Uterus (tissue), 2 donors: ENCODE results near the gene COL27A1.

Experiments used
- POLR2A ChIP-seq, 2 donors: fragments of 450-650 bp; IDR thresholded peaks; one replicate each; pipeline ENCODE4 v1.6.1; 2016; ENCODE audit warnings: antibody characterized with exemption in 2 of 2, mild to moderate bottlenecking in 1 of 2, moderate library complexity in 1 of 2
- TF ChIP-seq, protein P1 (sequence below), 4 experiments: fragments of 200-600 bp in 2 of 4; fragments of 450-650 bp in 2 of 4; sonication (generic) in 2 of 4; IDR thresholded peaks; one replicate each; pipeline ENCODE4 v1.5.1; 2016 to 2019; ENCODE audit warnings: antibody characterized with exemption in 4 of 4, mild to moderate bottlenecking in 2 of 4, moderate library complexity in 1 of 4

DNA sequence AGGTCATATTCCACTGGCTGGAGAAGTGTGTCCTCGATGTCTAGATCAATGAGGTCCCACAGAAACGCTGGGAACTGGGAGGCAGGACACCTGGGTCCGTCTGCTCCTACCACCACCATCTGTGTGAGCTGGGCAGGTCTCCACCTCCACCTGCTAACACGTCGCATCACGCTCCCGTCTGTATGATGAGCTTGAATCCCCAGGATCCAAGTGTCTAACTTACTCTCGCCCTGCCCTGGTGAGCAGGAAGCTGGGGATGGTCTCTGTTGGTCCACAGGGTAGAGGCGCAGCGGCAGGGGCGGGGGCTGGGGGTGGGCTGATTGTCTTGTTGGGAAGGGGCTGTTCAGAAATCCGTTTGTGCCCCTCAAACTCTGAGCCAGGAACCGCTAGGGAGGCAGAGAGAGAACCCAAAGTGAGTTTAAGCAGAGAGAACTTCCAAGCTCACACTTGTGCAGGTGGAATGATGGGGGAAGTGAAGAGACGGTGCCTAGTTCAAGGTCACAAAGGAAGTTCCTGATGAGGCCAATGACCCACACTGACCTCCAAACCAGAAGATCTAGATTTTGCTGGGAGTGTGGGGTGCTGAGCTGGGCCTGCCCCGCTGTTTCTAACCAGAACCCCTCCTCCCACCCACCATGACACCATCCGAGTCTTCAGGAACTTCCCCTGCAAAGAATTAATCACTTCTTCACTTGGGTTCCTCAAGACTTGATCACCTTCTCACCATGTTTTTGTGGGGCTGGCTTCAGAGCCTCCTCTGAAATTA, 195.5 kb downstream of the COL27A1 start:
- TF ChIP-seq, protein P1, sequence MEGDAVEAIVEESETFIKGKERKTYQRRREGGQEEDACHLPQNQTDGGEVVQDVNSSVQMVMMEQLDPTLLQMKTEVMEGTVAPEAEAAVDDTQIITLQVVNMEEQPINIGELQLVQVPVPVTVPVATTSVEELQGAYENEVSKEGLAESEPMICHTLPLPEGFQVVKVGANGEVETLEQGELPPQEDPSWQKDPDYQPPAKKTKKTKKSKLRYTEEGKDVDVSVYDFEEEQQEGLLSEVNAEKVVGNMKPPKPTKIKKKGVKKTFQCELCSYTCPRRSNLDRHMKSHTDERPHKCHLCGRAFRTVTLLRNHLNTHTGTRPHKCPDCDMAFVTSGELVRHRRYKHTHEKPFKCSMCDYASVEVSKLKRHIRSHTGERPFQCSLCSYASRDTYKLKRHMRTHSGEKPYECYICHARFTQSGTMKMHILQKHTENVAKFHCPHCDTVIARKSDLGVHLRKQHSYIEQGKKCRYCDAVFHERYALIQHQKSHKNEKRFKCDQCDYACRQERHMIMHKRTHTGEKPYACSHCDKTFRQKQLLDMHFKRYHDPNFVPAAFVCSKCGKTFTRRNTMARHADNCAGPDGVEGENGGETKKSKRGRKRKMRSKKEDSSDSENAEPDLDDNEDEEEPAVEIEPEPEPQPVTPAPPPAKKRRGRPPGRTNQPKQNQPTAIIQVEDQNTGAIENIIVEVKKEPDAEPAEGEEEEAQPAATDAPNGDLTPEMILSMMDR (IDR thresholded peaks at IDR 0.05): no peak
- no peak for TF ChIP-seq POLR2A (IDR thresholded peaks at IDR 0.05)
